Effector CD8-positive, alpha-beta T cell (primary cell): ENCODE measurements around the gene ENO3.

ENCODE experiments used
- DNase-seq: peaks from one replicate; lab custom pipeline; 2025; lab: John Stamatoyannopoulos, UW

Gene ENO3

GRCh38 chr17:4950075-4950745 is 709 bp upstream of the ENO3 start:
- DNase-seq, result peak; percentile 12

- DNase-seq, result no peak
Observed at GRCh38 chr17:4951486-4951885, 567 bp downstream of the ENO3 start.

DNA sequence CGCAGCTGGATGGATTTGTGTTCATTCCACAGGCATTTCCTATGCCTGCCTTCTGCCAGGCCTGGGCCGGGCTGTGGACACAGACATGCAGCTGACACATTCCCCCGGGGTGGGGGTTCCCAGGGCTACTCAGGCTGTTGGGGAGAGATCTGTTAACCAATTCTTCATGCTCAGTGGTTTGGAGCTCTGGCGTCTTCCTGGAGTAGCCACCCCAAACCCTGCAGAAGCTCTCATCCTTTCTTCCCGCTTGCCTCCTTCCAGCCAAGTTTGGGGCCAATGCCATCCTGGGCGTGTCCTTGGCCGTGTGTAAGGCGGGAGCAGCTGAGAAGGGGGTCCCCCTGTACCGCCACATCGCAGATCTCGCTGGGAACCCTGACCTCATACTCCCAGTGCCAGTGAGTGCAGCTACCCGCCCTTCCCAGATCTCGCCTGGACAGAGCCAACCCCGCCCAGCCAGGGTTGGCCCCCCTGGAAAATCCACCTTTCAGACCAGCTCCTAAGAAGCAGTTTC is 2.6 kb downstream of the ENO3 start:
- no peak for DNase-seq

DNA sequence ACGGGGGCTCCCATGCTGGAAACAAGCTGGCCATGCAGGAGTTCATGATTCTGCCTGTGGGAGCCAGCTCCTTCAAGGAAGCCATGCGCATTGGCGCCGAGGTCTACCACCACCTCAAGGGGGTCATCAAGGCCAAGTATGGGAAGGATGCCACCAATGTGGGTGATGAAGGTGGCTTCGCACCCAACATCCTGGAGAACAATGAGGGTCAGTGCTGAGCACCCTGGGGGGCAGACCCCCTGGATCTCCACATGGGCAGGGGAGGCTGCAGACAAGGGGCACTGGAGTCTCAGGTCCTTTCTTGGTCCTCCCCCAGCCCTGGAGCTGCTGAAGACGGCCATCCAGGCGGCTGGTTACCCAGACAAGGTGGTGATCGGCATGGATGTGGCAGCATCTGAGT is 4.2 kb downstream of the ENO3 start:
- DNase-seq, result no peak

DNA sequence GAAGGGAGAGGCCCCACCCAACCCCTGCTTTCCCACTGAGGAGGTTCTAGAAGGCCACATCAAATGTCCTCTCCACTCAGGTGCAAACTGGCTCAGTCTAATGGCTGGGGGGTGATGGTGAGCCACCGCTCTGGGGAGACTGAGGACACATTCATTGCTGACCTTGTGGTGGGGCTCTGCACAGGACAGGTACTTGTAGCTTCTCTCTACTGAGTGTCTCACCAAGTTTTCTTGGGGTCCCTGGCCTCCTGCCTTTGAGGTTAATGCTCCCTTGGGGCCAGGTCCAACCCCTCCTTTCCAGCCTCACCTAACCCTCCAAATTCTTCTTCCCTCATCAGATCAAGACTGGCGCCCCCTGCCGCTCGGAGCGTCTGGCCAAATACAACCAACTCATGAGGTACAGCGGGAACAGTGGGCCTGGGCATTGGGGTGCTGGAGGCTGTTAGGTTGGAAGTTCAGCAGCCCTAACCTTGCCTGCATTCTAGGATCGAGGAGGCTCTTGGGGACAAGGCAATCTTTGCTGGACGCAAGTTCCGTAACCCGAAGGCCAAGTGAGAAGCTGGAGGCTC is 5.7 kb downstream of the ENO3 start:
- DNase-seq, result peak; percentile 21

DNA sequence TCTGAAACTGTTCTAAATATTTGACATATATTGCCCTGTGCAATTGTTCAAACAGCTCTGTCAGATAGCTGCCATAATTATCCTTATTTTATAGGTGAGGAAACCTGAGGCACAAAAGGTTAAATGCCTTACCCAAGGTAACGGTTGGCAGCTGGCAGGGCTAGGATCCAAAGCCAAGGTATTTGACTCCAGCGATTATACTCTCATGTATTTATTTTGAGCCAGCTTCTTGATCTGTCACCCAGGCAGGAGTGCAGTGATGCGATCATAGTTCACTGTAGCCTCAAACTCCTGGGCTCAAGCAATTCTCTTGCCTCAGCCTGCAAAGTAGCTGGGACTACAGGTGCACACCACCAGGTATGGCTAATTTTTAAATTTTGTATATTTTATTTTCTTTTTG is 7.2 kb downstream of the ENO3 start:
- no peak for DNase-seq

DNA sequence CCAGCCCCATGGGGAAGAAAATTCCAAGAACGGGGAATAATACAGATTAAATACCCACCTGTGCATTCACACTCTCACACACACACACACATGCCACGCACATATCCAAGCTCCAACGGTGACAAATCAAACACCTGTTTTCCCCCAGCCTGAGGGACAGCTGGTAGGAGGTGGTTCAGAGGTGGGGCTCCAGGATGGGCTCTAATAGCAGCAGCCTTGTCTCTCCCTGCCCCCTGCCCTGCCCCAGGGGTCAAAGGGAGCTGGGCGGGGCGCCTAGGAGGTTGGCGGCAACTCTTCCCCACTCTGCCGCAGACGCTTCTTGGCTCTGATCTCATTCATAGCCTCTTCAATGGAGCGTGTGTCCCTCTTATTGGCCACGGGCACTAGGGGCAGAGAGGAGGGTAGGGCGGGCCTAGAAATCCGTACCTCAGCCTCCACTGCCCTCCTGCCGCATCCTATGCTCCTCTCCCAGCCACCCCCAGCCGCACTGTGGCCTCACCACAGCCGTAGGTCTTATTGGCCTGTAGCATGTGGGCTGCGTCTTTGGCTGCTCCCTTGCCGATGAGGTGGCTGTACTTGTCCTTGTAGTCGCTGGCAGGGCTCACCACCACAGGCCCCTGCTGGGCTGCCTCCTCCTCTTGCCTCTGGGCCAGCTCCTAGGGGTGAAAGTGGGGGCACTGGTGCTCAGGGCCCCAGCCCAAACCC is 8.5 kb downstream of the ENO3 start:
- DNase-seq, result no peak

DNA sequence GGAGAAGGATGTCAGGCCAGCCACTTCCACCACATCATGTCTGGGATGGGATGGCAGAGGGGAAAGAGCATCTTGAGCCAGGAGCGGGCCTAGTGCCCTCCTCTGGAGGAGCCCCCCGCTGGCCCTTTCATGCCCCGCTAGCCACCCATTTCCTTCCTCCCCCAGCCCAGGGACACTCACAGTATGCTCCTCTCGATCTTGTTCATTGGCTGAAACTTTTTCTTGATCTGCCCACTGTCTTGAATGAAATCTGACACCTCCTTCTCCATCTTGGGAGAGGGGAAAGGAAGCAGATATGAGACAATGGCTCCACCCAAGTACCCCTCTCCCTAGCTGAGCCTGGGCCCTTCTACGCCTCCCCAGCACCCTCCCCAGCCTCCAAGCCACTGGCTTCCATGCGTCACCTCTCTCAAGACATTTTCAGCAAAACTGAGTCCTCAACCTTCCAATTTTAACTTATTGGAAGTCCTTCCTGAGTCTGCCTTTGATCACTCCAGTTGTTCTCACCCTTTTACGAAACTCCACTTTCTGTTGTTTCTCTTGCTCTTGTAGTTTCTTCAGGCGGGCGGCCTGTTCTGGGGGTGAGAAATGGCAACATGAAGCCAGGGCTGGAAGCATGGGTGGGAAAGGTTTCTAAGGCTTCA is 9.5 kb downstream of the ENO3 start:
- DNase-seq, result no peak

- DNase-seq, result no peak
Observed at GRCh38 chr17:4965311-4965986, 14.5 kb downstream of the ENO3 start.

- DNase-seq, result peak; percentile 88
Observed at GRCh38 chr17:4966844-4967538, 16.1 kb downstream of the ENO3 start.

DNA sequence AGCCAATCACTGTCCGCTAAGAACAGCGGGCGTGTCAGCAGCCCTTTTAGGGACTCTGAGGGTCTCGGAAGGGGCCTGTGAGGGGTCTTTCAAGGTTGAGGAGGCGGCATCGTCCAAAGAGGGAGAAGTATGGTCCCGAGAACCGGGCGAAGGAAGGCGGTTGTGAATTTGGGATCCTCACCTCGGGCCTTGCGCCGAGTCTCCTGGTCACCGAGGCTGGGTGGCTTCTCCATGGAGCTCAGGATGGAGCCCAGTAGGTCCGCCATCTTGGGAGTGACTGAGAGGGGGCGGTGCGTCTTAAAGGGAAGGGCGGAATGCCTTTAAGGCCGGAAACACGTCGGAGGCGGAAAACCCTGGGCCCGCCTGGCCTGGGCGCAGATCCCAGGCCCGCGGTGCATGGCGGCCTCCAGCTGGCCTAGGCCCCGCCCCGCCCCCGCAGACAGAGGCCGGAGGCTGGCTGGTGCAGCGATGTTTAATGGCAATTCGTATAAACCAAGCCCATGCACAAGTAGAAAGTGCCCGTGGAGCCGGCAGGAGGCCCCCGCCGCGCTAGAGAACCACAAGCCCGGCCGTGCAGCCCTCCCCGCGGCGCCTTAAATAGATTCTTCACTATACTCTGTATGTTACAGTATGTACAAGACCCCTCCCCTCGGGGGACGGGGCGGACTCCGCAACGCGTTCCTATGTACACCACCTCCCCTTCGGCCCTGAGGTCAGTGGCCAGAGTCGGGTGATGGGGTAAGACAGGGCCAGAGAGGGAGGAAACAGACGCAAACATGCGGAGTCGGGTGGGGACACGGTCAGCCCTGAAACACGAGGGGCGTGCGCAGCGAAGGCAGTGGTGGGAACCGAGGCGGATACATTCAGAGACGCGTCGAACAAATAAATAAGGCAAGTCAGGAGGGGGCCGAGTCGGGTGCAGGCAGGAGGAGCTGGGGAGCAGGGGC is 16.9 kb downstream of the ENO3 start, which contains the start of gene SPAG7:
SPAG7 (minus strand) TSS at position 279 of the 947 bp plus-strand sequence; CDS start at position 266, 13 bp downstream.
- peak; percentile 85 for DNase-seq

- no peak for DNase-seq
Observed at GRCh38 chr17:4968486-4969046, 17.6 kb downstream of the ENO3 start.

DNA sequence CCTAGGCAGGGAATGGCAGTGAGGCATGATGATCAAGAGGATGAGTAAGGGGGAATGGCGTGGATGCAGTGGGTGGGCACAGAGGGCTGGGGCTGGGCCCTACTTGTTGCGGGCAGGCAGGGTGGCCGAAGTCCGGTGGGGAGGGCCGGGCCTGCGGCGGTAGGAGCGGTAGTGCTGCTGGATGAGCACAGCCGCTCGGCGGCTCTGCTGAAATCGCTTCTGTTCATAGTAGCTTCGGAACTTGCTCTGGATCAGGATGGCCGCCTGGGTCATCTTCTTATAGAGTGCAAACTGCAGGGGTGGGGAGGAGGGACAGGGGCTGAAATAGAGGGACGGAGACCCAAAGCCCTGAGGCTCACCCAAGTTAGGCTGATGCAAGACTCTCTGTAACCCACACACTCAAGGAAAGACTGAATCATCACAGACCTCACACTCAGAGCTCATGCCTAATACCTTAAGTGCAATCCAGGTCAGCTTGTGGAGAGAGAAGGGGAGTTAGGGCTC is 18.2 kb downstream of the ENO3 start:
- DNase-seq, result no peak

DNA sequence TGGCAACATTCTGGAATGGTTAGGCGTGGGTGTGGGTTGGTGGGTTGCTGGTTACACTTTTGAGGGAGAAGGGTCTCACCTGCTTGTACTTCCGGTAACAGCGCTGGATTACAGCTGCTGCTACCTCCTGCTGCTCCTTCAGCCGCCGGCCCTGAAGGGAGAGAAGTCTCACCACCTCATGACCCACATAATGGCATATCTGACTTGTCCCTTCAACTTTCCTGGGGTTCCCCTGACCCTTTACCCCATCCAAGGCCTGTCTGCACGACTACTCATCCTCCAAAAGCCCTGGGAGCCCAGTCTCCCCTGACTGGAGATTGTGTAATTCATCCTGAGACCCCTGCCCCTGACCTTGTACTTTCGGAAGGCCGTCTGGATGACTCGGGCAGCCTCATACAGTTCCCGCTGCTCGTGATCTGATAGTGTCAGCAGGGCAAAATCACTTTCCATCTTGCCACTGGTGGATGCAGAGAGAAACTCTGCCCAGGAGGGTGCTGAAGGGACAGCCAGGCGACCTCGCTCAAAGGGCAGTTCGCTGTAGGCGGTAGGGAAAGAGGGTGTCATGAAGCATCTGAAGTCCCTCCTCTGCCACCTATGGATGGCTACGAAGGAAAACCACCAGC is 18.7 kb downstream of the ENO3 start:
- DNase-seq, result no peak

DNA sequence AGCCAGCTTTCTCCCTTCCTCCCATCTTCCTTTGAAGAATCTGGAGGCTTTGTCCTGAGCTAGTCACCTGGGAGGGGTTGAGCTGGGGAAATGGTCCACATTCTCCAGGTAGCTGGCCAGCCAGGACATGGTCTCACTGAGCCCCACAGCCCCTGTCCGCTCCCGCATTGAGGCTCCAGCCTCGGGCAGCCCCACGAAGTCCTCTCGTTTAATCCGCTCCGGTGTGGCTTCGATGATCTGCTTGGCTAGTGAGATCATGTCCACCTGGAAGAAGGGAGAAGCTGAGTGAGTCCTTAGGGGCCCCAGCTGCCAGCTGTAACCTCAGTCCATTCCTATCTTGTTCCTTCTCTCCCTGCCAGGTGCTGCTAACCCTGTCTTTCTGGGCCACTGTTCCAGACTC is 19.4 kb downstream of the ENO3 start:
- no peak for DNase-seq

- no peak for DNase-seq
Observed at GRCh38 chr17:4971826-4972225, 20.9 kb downstream of the ENO3 start.

GRCh38 chr17:4972322-4972721 is 21.4 kb downstream of the ENO3 start:
- no peak for DNase-seq

- DNase-seq, result no peak
Observed at GRCh38 chr17:4972752-4973151, 21.8 kb downstream of the ENO3 start.
